ENCODE measurements around the gene ATG5. TPM values are rescaled to one million over a fixed set of nuclear protein-coding genes. Genes with fewer than 3 reads are reported as not detected.

ATG5 gene
- 18.8 and 20.6 TPM in 2 replicates for total RNA-seq (2014; rRNA removed; shearing (Covaris generic))
- 30.0 and 31.1 TPM in 2 replicates for total RNA-seq (2022)
- percentile 79 among the genes with signal in this experiment for Bru-seq, nascent RNA
- percentile 55 among the genes with signal in this experiment for BruChase-seq, experiment 1, labeled RNA remaining after a 6-hour chase
- percentile 57 among the genes with signal in this experiment for BruChase-seq, experiment 2, labeled RNA remaining after a 2-hour chase
- long read RNA-seq, transcript ATG5-208 (7 exons, 3,035 nt): minor isoform, 12 of 63 reads
- long read RNA-seq, transcript ATG5-204 (8 exons, 3,216 nt): major isoform, 38 of 63 reads
- long read RNA-seq, partial matches to known transcripts: 0 of 63 reads
- long read RNA-seq, other reads (novel, unspliced or antisense): 12 of 63 reads

DNA sequence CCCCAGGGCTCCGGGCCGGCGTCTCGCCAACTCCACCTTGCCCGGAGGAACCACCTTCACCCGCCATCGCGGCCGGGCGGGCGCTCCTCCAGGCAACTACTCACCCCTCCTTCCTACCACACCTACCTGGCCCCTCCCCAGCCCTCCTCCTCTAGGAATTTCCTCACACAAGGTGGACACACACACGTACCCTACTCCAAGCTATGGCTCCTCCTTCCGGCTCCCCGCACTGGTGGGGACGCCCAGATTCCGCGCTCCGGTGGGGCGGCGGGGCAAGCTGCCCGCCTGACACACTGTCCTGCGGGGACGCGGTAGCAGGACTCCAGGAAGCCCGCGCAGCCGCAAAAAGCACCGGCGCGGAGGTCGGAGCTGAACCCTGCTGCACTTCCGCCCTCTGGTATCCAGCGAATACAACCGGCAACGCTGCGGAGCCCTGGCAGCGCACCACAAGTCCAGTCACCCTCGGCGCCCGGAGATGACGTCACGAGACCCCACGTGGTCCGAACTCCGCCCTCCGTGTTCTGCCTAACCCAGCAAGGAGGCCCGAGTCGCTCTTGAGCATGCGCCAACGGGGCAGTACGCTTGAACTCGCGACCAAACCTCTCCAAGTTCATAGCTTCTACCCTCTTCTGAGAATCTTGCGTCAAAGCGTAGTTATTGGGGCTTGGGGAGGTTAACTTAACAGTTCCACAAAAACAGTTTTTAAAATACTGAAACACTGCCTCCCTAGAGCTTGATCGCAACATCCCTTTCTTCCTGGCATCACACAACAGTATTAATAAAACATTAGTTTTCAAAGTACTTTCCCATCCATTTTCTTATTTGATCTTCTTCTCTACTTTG, at the start of gene ATG5:
Gene ATG5, minus strand, starts transcription at position 425 of the 843 bp plus-strand sequence. CDS start 9,552 bp downstream, outside the sequence.
- Histone ChIP-seq H3K9me3 (ENCODE audit: low read length) (no peaks in the 10 kb centered on the region), H3K9me2 (ENCODE audit: insufficient read depth, low read length) (no peaks in the 10 kb centered on the region), H3K4me3 (ENCODE audit: low read depth, low read length, poor library complexity, severe bottlenecking) (peak within 1 kb of the TSS; percentile 84), H3K79me2 (ENCODE audit: insufficient read depth, low read depth, low read length) (peaks cover 44% of the 10 kb centered on the region), H4K20me1 (ENCODE audit: insufficient read depth, low read length) (peaks cover 10% of the 10 kb centered on the region), H3K4me2 (ENCODE audit: low read length) (peak within 1 kb of the TSS; percentile 92), H3K36me3 (ENCODE audit: insufficient read depth, low read length) (no peaks in the 10 kb centered on the region; the same call in 1 of the 2 replicates), H2AFZ (ENCODE audit: low read length) (peak within 1 kb of the TSS; percentile 99), H3K4me1 (ENCODE audit: insufficient read depth, low read length, poor library complexity, severe bottlenecking) (peaks cover 18% of the 10 kb centered on the region), H3K27ac (ENCODE audit: low read depth, low read length, poor library complexity, severe bottlenecking) (peak within 1 kb of the TSS; percentile 75)
- peak; percentile 99 for DNase-seq (ENCODE audit: low spot score)
- ChIA-PET POLR2A (interaction anchor here (0.5 to 1.0 kb wide), 10 partner anchors 8 to 599 kb away, joined by 3 to 8 read pairs (median 4); no protein-coding TSS in a partner anchor), CTCF (ENCODE audit: unreplicated experiment) (interaction anchor here (0.5 to 0.6 kb wide), 3 partner anchors 209 to 702 kb away, joined by 3 read pairs; partner anchors contain the start of gene MTRES1)
- TF ChIP-seq EZH2phosphoT487 (IDR thresholded peaks at IDR 0.05; ENCODE audit: borderline replicate concordance, low read depth, low read length): no peak
- TF ChIP-seq, protein P1, sequence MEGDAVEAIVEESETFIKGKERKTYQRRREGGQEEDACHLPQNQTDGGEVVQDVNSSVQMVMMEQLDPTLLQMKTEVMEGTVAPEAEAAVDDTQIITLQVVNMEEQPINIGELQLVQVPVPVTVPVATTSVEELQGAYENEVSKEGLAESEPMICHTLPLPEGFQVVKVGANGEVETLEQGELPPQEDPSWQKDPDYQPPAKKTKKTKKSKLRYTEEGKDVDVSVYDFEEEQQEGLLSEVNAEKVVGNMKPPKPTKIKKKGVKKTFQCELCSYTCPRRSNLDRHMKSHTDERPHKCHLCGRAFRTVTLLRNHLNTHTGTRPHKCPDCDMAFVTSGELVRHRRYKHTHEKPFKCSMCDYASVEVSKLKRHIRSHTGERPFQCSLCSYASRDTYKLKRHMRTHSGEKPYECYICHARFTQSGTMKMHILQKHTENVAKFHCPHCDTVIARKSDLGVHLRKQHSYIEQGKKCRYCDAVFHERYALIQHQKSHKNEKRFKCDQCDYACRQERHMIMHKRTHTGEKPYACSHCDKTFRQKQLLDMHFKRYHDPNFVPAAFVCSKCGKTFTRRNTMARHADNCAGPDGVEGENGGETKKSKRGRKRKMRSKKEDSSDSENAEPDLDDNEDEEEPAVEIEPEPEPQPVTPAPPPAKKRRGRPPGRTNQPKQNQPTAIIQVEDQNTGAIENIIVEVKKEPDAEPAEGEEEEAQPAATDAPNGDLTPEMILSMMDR (conservative IDR thresholded peaks at IDR 0.05; ENCODE audit: low read length): no peak
- intact Hi-C loops (cut with micrococcal nuclease; ENCODE audit: unreplicated experiment): loop anchor here (5.0 kb wide), 1 partner anchor 187 kb away; no protein-coding TSS in a partner anchor
- no TSS peak for BruUV-seq (replicated peaks)

DNA sequence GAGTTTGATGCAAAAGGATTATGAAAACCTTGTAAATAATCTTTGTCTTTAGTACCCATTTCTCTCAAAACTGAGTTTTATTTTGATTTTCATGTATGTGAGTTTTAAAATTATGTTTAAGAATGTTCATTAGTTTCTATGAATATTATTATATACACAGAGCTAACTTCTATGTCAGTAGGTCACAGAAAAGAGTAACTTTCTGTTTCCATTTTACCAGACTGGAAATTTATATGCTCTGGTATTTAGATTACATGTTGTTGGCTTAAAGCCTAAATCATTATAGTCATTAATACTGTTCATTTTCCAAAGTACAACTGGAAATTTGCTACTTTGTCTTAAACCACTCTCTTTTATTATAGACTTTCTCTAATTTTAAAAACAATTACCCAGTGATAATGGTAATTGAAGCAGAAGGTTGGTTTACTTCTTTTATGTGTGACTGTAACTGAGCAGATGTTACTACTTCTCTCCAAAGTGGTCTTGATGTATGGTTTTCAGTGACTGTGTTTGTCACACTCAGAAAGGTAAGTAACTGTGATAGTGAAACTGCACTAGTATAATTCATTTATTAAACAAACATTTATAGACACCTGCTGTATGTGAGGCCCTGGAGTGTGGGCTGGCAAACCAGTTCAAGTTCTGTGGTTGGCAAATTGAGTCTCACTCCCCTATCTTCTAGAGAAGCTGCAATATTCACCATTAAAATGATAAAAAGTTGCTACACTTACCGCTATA, 48.1 kb upstream of the ATG5 start:
- no TSS peak for BruUV-seq (replicated peaks)
- no peak overlapping the region for H3K27ac ChIP-seq (ENCODE audit: low read depth, low read length, poor library complexity, severe bottlenecking)
- TF ChIP-seq, protein P1 (conservative IDR thresholded peaks at IDR 0.05; ENCODE audit: low read length): no peak
- TF ChIP-seq EZH2phosphoT487 (IDR thresholded peaks at IDR 0.05; ENCODE audit: borderline replicate concordance, low read depth, low read length): no peak
- ChIA-PET POLR2A (no interaction called here), CTCF (ENCODE audit: unreplicated experiment) (no interaction called here)
- H2AFZ ChIP-seq (ENCODE audit: low read length): no peak overlapping the region
- intact Hi-C loops (cut with micrococcal nuclease; ENCODE audit: unreplicated experiment): no loop called here
- H4K20me1 ChIP-seq (ENCODE audit: insufficient read depth, low read length): no peaks in the 10 kb centered on the region
- H3K4me2 ChIP-seq (ENCODE audit: low read length): no peak overlapping the region
- no peaks in the 10 kb centered on the region for H3K9me2 ChIP-seq (ENCODE audit: insufficient read depth, low read length)
- no peaks in the 10 kb centered on the region for H3K79me2 ChIP-seq (ENCODE audit: insufficient read depth, low read depth, low read length)
- H3K4me3 ChIP-seq (ENCODE audit: low read depth, low read length, poor library complexity, severe bottlenecking): no peak overlapping the region
- no peaks in the 10 kb centered on the region for H3K9me3 ChIP-seq (ENCODE audit: low read length)
- DNase-seq (ENCODE audit: low spot score): no peak
- H3K36me3 ChIP-seq (ENCODE audit: insufficient read depth, low read length): no peaks in the 10 kb centered on the region
- H3K4me1 ChIP-seq (ENCODE audit: insufficient read depth, low read length, poor library complexity, severe bottlenecking): no peaks in the 10 kb centered on the region
